Naive thymus-derived CD4-positive, alpha-beta T cell (primary cell): ENCODE results near the gene CCDC127. TPM values are rescaled to one million over a fixed set of nuclear protein-coding genes. Genes with fewer than 3 reads are reported as not detected.

ENCODE experiments used
- ATAC-seq: fragments of 150-1000 bp; cut with Tn5 transposase; 2 replicates; pipeline ENCODE4 v1.10.0; 2021; ENCODE audit warnings: mild to moderate bottlenecking, moderate library complexity
- CTCF ChIA-PET: fragments of 350-600 bp; sonication (Branson Sonifier 250); formaldehyde crosslinking; loops from one replicate; lab custom pipeline; 2021; ENCODE audit warnings: antibody characterized with exemption; lab: Charles Lee
- POLR2A ChIA-PET: fragments of 350-600 bp; sonication (Branson Sonifier 250); formaldehyde crosslinking; loops from one replicate; lab custom pipeline; 2021; ENCODE audit warnings: antibody characterized with exemption, inconsistent platforms; lab: Charles Lee
- DNase-seq, 9 donors: peaks; one replicate each; pipeline versions ENCODE4 v3.0.0 to v3.0.0-alpha.2; 2020 to 2022; ENCODE audit warnings: mixed read lengths in 1 of 9
- H3K27ac ChIP-seq: one replicate; pipeline ENCODE4 v1.7.0; 2013; ENCODE audit warnings: mild to moderate bottlenecking, low read depth, low read length, moderate library complexity
- H3K27me3 ChIP-seq, 2 donors: one replicate each; pipeline ENCODE4 v1.7.0; 2013; ENCODE audit warnings: low read length in 2 of 2, mild to moderate bottlenecking in 2 of 2, moderate library complexity in 2 of 2; ENCODE audit not compliant: control insufficient read depth in 2 of 2, insufficient read depth in 2 of 2
- H3K36me3 ChIP-seq, 3 experiments: 1 replicate in 2 of 3; 2 replicates in 1 of 3; pipeline ENCODE4 v1.7.0; 2013; ENCODE audit warnings: low read length in 3 of 3, mild to moderate bottlenecking in 3 of 3, moderate library complexity in 1 of 3; ENCODE audit not compliant: insufficient read depth in 3 of 3, control insufficient read depth in 2 of 3
- H3K4me1 ChIP-seq, 2 donors: one replicate each; pipeline ENCODE4 v1.7.0; 2013; ENCODE audit warnings: low read length in 2 of 2, mild to moderate bottlenecking in 2 of 2, moderate library complexity in 1 of 2; ENCODE audit not compliant: control insufficient read depth in 2 of 2, insufficient read depth in 2 of 2
- H3K4me3 ChIP-seq: 2 replicates; pipeline ENCODE4 v1.7.0; 2013; ENCODE audit warnings: mild to moderate bottlenecking, low read length
- H3K9me3 ChIP-seq, 3 experiments: 1 replicate in 2 of 3; 2 replicates in 1 of 3; pipeline ENCODE4 v1.7.0; 2013; ENCODE audit warnings: low read length in 3 of 3; ENCODE audit not compliant: control insufficient read depth in 2 of 3
- H3K27ac Mint-ChIP-seq, 9 donors: one replicate each; pipeline ENCODE4 v1.8.0; 2020 to 2022; ENCODE audit warnings: mixed read lengths in 9 of 9, mild to moderate bottlenecking in 8 of 9, moderate library complexity in 5 of 9, inconsistent platforms in 2 of 9
- H3K27me3 Mint-ChIP-seq, 5 donors: one replicate each; pipeline ENCODE4 v1.8.0; 2021 to 2022; ENCODE audit warnings: mixed read lengths in 5 of 5, mild to moderate bottlenecking in 1 of 5
- H3K36me3 Mint-ChIP-seq, 5 donors: one replicate each; pipeline ENCODE4 v1.8.0; 2020 to 2022; ENCODE audit warnings: mixed read lengths in 5 of 5, mild to moderate bottlenecking in 3 of 5, inconsistent platforms in 1 of 5
- H3K4me1 Mint-ChIP-seq, 7 donors: one replicate each; pipeline ENCODE4 v1.8.0; 2020 to 2022; ENCODE audit warnings: mixed read lengths in 7 of 7, mild to moderate bottlenecking in 3 of 7, inconsistent platforms in 1 of 7
- H3K4me3 Mint-ChIP-seq, 10 donors: one replicate each; pipeline ENCODE4 v1.8.0; 2020 to 2022; ENCODE audit warnings: mild to moderate bottlenecking in 10 of 10, mixed read lengths in 10 of 10, moderate library complexity in 6 of 10, inconsistent platforms in 2 of 10
- H3K9me3 Mint-ChIP-seq, 11 donors: one replicate each; pipeline ENCODE4 v1.8.0; 2020 to 2022; ENCODE audit warnings: mixed read lengths in 11 of 11, mild to moderate bottlenecking in 4 of 11, inconsistent platforms in 1 of 11, moderate library complexity in 1 of 11
- intact Hi-C, 2 donors: fragments of 100-400 bp; cut with micrococcal nuclease; formaldehyde crosslinking; loops; one replicate each; pipeline ENCODE4 v1.15.1; 2023
- polyA plus RNA-seq, 2 donors: library from polyadenylated mRNA; unstranded; fragments of 300-500 nt; fragmentation: Illumina TruSeq; gene quantifications; one replicate each; pipeline ENCODE4 v1.2.3, GENCODE V29; 2021
- total RNA-seq, 6 experiments: library from RNA in 5 of 6; stranded (reverse) in 5 of 6; gene quantifications; 1 replicate in 5 of 6; 2 replicates in 1 of 6; pipeline ENCODE4 v1.2.3 and lab custom pipeline; 2021 to 2026

Gene CCDC127
- total and polyA plus RNA-seq, 7 experiments from 2014 or later, result 2.9 to 9.7 (median 5.6) TPM

DNA sequence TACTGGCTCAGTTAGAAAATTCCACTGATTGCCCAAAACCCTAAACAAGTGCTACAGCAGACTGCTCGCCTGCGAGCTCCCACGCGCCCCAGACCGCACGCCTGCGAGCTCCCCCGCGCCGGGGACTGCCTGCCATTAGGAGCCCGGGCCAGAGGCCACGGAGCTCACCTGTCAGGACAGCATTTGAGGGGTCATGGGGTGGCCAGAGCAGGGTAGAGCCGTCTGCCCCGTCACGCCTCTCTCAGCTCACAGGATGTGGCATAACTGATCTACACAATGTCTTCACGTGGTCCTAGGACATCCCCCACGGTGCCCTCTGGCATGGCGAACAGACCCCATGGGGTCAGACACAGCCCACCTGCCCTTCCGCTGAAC is 55.8 kb downstream of the CCDC127 start:
- Mint-ChIP-seq H3K27me3 (peaks cover 3 to 27% (median 20%) of the 10 kb centered on the region in 5 donors), H3K9me3 (peaks cover 0 to 1% (median 0%) of the 10 kb centered on the region in 11 donors), H3K36me3 (no peaks in the 10 kb centered on the region), H3K27ac (no peak overlapping the region), H3K4me1 (no peaks in the 10 kb centered on the region), H3K4me3 (no peak overlapping the region)
- H3K27me3 ChIP-seq, result no peaks in the 10 kb centered on the region
- ATAC-seq, result no peak
- intact Hi-C loops, result no loop called here
- DNase-seq, result no peak
- no peaks in the 10 kb centered on the region for H3K9me3 ChIP-seq
- CTCF ChIA-PET, result no interaction called here
- H3K27ac ChIP-seq, result no peak overlapping the region
- no peak overlapping the region for H3K4me3 ChIP-seq
- H3K4me1 ChIP-seq, result no peaks in the 10 kb centered on the region
- no peaks in the 10 kb centered on the region for H3K36me3 ChIP-seq
- POLR2A ChIA-PET, result no interaction called here

DNA sequence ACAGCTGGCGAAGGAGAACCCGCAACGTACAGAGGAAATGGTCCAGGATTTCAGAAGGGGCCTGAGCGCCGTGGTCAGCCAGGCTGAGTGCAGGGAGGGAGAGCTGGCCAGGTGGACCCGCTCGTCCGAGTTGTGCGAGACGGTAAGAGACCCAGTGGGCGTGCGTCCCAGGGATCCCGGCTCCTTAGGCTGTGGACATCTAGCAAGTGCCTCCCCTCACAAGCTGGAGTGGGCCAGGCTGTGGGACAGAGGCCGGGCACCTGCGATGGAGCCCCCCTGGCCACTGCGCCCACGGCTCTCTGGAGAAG is 56.2 kb downstream of the CCDC127 start:
- intact Hi-C loops, result no loop called here
- Mint-ChIP-seq H3K27me3 (peaks cover 3 to 29% (median 20%) of the 10 kb centered on the region in 5 donors), H3K9me3 (peaks cover 0 to 1% (median 0%) of the 10 kb centered on the region in 11 donors), H3K36me3 (no peaks in the 10 kb centered on the region), H3K27ac (no peak overlapping the region), H3K4me3 (no peak overlapping the region), H3K4me1 (no peaks in the 10 kb centered on the region)
- no peak for ATAC-seq
- DNase-seq, result no peak
- H3K9me3 ChIP-seq, result no peaks in the 10 kb centered on the region
- H3K27me3 ChIP-seq, result no peaks in the 10 kb centered on the region
- CTCF ChIA-PET, result no interaction called here
- no peaks in the 10 kb centered on the region for H3K4me1 ChIP-seq
- no peak overlapping the region for H3K4me3 ChIP-seq
- H3K27ac ChIP-seq, result no peak overlapping the region
- POLR2A ChIA-PET, result no interaction called here
- H3K36me3 ChIP-seq, result no peaks in the 10 kb centered on the region

DNA sequence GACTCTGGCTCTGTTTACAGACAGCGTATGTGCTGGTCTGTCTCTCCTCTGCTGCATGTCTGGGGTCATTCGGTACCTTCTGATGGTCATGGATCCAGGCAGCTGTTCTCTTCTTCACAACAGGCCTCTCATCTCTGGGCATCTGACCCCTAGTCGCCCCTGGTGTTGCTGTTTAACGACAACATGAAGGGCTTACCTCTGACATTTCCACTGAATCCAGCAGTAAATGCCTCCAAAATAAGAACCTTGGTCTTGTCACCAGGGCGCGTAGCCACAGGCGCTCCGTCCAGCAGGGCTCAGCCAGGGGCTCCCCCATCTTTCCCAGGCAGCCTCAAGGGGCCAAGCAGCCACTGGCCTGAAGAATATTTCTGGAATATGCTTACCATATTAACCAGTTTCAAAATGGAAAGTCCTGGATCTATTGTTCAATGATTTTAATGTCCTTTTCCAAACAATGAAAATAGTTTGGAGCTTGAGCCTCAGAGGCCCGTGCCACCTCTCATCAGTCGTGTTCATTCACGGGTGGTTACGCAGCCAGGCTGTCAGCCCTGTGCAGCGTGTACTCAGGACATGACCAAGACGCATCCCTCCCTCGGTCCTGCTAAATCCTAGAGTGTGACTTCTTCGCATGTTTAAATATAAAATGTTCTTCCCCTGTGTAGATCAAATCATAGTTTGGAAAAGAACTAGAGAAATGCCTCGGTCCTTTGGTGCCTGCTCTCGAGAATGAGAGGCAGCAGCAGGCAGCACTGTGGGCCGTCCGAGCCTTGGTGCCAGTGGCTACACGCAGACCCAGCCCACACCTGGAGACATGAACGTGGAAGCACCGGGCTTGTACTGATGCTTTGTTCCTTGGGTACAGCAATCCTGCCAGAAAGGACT is 56.8 kb downstream of the CCDC127 start:
- DNase-seq (no peak), ATAC-seq (no peak)
- no peak overlapping the region for H3K27ac ChIP-seq
- POLR2A ChIA-PET, result no interaction called here
- Mint-ChIP-seq H3K9me3 (peaks cover 0 to 1% (median 0%) of the 10 kb centered on the region in 11 donors), H3K4me1 (no peaks in the 10 kb centered on the region), H3K36me3 (no peaks in the 10 kb centered on the region), H3K27me3 (peaks cover 3 to 29% (median 20%) of the 10 kb centered on the region in 5 donors), H3K27ac (no peak overlapping the region), H3K4me3 (no peak overlapping the region)
- CTCF ChIA-PET, result no interaction called here
- H3K4me1 ChIP-seq, result no peaks in the 10 kb centered on the region
- no peaks in the 10 kb centered on the region for H3K9me3 ChIP-seq
- intact Hi-C loops, result no loop called here
- no peak overlapping the region for H3K4me3 ChIP-seq
- H3K36me3 ChIP-seq, result no peaks in the 10 kb centered on the region
- H3K27me3 ChIP-seq, result no peaks in the 10 kb centered on the region

DNA sequence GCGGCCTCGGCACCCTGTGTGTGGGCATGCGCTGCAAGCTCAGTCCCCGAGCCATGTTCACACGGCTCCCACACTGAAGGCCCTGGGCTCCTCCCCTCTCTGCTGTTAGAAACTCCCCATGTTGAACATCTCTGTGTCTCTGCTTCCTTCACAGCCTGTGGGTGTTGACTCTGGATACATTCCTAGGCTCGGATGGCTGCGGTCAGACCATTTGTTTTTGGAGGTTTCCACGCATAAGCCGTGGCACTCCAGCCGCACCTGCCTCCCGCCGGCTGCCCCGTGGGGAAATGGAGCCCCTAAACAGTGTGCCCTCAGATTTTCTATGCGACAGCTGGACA is 57.8 kb downstream of the CCDC127 start:
- intact Hi-C loops, result no loop called here
- ChIA-PET CTCF (no interaction called here), POLR2A (no interaction called here)
- H3K4me1 Mint-ChIP-seq, result no peaks in the 10 kb centered on the region
- H3K27me3 Mint-ChIP-seq, result peaks cover 3 to 29% (median 20%) of the 10 kb centered on the region in 5 donors
- no peak overlapping the region for H3K4me3 Mint-ChIP-seq
- H3K36me3 Mint-ChIP-seq, result no peaks in the 10 kb centered on the region
- H3K9me3 Mint-ChIP-seq, result peaks cover 0 to 1% (median 0%) of the 10 kb centered on the region in 11 donors
- Histone ChIP-seq H3K27ac (no peak overlapping the region), H3K36me3 (no peaks in the 10 kb centered on the region), H3K9me3 (no peaks in the 10 kb centered on the region), H3K4me3 (no peak overlapping the region), H3K27me3 (no peaks in the 10 kb centered on the region), H3K4me1 (no peaks in the 10 kb centered on the region)
- DNase-seq (no peak), ATAC-seq (no peak)
- H3K27ac Mint-ChIP-seq, result no peak overlapping the region

DNA sequence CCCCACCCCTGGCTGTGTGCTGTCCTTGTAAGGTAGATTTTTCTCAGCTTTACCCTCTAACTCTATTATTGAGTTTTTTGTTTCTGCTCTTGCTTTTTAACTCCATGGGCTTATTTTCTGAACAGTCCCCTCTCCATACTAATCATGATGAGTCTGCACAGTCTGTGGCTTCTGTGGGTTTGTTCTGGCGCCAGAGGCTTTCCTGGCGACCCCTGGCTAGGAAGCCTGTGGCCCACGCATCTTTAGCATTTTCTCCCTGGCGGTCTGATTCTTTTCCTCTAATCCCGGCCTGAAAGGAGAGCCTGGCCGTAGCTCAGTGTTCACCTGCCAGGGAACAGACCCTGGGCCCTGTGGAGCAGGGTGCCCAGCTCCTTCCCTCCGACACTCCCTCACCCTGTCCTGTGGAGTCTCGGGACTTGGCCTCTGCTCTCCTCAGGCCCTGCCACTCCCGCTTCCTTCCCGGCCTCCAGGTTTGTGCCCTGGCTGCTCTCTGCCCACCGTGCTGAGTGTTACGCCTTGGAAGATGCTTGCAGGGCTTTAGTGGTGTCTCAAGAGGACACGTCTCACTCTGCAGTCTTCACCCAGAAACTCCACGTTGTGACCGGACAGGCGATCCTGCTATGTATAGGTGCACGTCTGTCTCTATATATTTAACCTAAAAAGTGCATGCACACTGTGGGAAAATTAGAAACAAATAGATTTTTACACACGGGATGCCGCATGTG is 58.3 kb downstream of the CCDC127 start:
- Mint-ChIP-seq H3K36me3 (no peaks in the 10 kb centered on the region), H3K27ac (peak overlapping the region in 1 of 9 donors; percentile 33), H3K9me3 (peaks cover 0 to 1% (median 0%) of the 10 kb centered on the region in 11 donors), H3K4me1 (no peaks in the 10 kb centered on the region), H3K4me3 (no peak overlapping the region), H3K27me3 (peaks cover 3 to 30% (median 20%) of the 10 kb centered on the region in 5 donors)
- Histone ChIP-seq H3K36me3 (no peaks in the 10 kb centered on the region), H3K9me3 (no peaks in the 10 kb centered on the region), H3K4me1 (no peaks in the 10 kb centered on the region), H3K27me3 (no peaks in the 10 kb centered on the region), H3K27ac (no peak overlapping the region), H3K4me3 (no peak overlapping the region)
- ChIA-PET POLR2A (no interaction called here), CTCF (no interaction called here)
- no peak for DNase-seq
- no peak for ATAC-seq
- intact Hi-C loops, result no loop called here

DNA sequence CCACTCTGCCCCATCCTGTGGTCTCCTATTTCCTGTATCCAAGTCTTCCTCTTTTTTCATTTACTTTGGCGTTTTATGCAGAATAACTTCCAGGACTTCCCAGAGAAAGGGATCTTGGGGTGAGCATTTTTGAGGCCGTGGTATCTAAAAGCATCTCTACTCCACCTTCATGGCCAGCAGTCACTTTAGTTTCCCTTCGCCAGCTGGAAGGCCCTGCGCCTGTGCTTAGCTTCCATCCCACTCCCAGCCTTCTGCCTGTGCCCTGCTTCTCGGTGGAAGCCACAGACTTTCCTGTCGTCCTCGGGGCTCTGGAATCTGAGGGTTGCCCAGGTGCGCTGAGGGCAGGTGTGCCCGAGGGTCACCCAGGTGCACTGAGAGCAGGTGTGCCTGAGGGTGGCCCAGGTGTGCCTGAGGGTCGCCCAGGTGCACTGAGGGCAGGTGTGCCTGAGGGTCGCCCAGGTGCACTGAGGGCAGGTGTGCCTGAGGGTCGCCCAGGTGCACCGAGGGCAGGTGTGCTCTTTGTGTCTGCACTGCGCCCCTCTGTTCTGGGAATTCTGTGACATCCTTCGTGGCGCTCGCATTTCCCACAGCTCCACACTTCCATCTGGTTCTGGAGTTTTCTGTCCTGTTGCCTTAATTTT is 59.0 kb downstream of the CCDC127 start:
- H3K4me1 Mint-ChIP-seq, result no peaks in the 10 kb centered on the region
- H3K27ac Mint-ChIP-seq, result peak overlapping the region in 1 of 9 donors; percentile 51
- peak in 1 of 9 donors; percentile 7 for DNase-seq
- peaks cover 0 to 1% (median 0%) of the 10 kb centered on the region in 11 donors for H3K9me3 Mint-ChIP-seq
- H3K27ac ChIP-seq, result no peak overlapping the region
- no peak overlapping the region for H3K4me3 ChIP-seq
- H3K4me1 ChIP-seq, result no peaks in the 10 kb centered on the region
- ChIA-PET CTCF (no interaction called here), POLR2A (no interaction called here)
- H3K4me3 Mint-ChIP-seq, result no peak overlapping the region
- no peaks in the 10 kb centered on the region for H3K36me3 ChIP-seq
- ATAC-seq, result no peak
- no peaks in the 10 kb centered on the region for H3K36me3 Mint-ChIP-seq
- intact Hi-C loops, result no loop called here
- H3K27me3 Mint-ChIP-seq, result peaks cover 3 to 32% (median 20%) of the 10 kb centered on the region in 5 donors
- no peaks in the 10 kb centered on the region for H3K27me3 ChIP-seq
- no peaks in the 10 kb centered on the region for H3K9me3 ChIP-seq
